HG02588 (cell line): ENCODE measurements around the gene ESYT2.
"Not testable (repeated sequence)": the region's sequence is repeated elsewhere in the genome, so short reads cannot be mapped to it uniquely, and the experiment has no call there.

Experiments
- ATAC-seq: cut with Tn5 transposase; IDR thresholded peaks from one replicate; pipeline ENCODE4 v1.9.1; 2021; ENCODE audit warnings: mild to moderate bottlenecking, moderate library complexity; ENCODE audit not compliant: unreplicated experiment

Gene ESYT2

GRCh38 chr7:158829342-158830210 lies at the start of gene ESYT2:
Gene ESYT2, minus strand, starts transcription at chr7:158829509. Its CDS starts 91 bp downstream, at chr7:158829418.
- peak; percentile 81 for ATAC-seq

DNA sequence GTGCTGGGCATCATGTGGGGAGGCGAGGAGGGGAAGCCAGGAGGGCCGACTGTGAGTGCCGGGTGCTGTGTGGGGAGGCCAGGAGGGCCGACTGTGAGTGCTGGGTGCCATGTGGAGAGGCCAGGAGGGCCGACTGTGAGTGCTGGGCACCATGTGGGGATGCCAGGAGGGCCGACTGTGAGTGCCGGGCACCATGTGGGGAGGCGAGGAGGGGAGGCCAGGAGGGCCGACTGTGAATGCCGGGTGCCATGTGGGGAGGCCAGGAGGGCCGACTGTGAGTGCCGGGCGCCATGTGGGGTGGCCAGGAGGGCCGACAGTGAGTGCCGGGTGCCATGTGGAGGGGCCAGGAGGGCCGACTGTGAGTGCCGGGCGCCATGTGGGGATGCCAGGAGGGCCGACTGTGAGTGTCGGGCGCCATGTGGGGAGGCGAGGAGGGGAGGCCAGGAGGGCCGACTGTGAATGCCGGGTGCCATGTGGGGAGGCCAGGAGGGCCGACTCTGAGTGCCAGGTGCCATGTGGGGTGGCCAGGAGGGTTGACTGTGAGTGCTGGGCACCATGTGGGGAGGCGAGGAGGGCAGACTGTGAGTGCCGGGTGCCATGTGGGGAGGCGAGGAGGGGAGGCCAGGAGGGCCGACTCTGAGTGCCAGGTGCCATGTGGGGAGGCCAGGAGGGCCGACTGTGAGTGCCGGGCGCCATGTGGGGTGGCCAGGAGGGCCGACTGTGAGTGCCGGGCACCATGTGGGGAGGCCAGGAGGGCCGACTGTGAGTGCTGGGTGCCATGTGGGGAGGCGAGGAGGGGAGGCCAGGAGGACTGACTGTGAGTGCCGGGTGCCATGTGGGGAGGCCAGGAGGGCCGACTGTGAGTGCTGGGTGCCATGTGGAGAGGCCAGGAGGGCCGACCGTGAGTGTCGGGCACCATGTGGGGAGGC lies 49.1 kb upstream of the ESYT2 start:
- ATAC-seq, result not testable (repeated sequence)

DNA sequence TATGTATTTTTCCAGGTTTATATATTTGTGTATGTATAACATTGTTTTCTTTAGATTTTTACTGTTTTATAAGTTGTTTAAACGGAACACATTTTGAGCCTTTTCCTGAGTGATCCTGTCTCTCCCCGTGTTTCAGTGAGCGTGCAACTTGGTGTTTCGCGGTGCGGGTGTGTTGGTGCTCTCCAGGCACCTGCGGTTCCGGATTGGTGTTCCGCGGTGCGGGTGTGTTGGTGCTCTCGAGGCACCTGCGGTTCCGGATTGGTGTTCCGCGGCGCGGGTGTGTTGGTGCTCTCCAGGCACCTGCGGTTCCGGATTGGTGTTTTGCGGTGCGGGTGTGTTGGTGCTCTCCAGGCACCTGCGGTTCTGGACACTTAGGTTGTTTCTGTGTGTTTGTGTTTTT lies 47.7 kb upstream of the ESYT2 start:
- no peak for ATAC-seq

- ATAC-seq, result no peak
These were observed 40.6 kb upstream of the ESYT2 start for GRCh38 chr7:158869876-158870275.

GRCh38 chr7:158868764-158869410 lies 39.6 kb upstream of the ESYT2 start:
- no peak for ATAC-seq

GRCh38 chr7:158867214-158867984 lies 38.1 kb upstream of the ESYT2 start:
- no peak for ATAC-seq

DNA sequence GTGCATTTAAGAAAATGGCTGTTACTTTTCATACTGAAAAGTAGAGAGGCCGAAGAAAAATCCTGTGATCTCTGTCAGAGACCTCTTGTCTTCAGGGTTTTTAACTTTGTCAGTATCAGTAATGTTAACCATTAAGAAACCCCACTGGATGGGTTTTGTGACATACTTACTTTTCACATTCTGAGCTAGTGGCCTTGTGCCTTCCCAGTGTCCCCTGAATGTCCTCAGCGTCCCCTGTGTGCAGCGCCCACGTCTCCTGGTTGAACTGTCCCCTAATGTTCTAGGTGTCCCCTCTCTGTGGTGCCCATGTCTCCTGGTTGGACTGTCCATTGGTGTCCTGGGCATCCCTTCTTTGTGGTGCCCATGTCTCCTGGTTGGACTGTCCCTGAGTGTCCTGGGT lies 36.7 kb upstream of the ESYT2 start:
- no peak for ATAC-seq

DNA sequence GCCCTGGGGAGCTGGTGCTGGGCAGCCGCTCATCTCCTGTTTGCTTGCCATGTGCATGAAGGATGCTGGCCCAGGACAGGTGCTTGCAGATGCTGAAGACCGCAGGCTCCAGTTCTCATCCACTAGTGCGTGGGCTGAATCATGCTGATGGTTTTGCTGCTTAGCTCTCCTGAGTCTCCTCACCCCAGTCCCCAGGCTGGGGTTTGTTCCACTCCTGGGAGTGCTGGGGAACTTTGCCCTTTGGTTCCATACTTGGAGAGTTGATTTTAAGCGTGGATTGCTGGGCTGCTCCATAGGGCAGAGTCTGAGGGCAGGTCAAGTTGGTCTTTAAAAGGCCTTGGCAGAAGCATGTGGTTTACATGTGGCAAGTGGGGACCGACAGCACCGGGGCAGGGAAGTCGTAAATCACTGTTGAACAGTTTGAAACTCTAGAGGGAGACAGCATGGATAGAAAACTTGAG lies 36.2 kb upstream of the ESYT2 start:
- no peak for ATAC-seq

DNA sequence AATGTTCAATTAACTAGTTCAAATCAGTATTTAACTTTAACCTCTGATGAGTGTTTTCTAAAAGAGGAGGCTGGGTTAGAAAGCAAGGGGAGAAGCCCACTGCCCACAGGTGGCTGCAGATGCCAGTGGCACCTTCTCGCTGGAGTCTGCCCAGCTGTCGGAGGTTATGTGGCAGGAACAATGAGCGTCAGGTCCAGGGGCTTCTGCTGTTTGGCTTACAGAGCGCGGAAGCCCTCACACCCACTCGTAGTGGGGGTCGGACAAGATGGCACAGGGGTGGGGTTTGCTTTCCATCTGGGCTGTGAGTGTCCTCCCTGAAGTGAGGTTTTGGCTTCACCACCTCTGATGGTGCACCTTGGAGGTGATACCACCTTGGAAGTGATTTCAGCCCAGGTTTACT lies 35.5 kb upstream of the ESYT2 start:
- ATAC-seq, result no peak

DNA sequence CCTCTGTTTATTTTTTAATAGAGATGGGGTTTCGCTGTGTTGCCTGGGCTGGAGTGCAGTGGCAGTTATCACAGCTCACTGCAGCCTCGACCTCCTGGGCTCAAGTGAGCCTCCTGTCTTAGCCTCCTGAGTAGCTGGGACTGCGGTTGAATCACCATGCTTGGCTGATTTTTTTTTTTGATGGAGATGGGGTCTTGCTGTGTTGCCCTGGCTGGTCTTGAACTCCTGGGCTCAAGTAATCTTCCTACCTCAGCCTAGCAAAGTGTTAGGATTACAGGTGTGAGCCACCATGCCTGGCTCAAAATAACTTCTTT lies 35.2 kb upstream of the ESYT2 start:
- ATAC-seq, result no peak

DNA sequence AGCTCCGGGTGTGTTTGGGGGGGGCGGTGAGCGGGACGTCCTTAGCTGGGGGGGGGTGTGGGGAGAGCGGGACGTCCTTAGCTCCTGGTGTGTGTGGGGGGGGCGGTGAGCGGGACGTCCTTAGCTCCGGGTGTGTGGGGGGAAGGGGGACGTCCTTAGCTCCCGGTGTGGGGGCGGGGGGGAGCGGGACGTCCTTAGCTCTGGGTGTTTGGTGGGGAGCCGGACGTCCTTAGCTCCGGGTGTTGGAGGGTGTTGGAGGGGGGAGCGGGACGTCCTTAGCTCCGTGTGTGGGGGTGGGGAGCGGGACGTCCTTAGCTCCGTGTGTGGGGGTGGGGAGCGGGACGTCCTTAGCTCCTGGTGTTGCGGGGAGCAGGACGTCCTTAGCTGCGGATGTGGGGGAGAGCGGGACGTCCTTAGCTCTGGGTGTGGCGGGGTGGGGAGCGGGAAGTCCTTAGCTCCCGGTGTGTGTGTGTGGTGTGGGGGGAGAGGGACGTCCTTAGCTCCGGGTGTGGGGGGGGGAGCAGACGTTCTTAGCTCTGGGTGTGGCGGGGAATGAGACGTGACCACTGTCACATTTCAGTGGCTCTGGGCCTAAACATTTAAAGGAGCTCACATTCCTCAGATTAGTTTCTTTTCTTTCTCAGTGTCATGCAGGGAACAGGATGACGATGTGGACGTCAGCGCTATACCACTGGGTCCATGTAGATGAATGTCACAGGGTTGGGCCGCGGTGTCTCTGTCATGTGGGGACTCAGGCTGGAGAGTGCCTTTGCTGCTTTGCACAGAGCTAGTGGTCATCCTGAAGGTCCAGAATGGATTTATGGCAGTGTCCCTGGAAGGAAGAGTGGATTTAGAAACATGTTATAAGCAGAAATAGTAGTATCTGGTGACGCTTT lies 34.5 kb upstream of the ESYT2 start:
- peak; percentile 47 for ATAC-seq

- ATAC-seq, result peak; percentile 40
These were observed 33.8 kb upstream of the ESYT2 start for GRCh38 chr7:158862985-158863610.

DNA sequence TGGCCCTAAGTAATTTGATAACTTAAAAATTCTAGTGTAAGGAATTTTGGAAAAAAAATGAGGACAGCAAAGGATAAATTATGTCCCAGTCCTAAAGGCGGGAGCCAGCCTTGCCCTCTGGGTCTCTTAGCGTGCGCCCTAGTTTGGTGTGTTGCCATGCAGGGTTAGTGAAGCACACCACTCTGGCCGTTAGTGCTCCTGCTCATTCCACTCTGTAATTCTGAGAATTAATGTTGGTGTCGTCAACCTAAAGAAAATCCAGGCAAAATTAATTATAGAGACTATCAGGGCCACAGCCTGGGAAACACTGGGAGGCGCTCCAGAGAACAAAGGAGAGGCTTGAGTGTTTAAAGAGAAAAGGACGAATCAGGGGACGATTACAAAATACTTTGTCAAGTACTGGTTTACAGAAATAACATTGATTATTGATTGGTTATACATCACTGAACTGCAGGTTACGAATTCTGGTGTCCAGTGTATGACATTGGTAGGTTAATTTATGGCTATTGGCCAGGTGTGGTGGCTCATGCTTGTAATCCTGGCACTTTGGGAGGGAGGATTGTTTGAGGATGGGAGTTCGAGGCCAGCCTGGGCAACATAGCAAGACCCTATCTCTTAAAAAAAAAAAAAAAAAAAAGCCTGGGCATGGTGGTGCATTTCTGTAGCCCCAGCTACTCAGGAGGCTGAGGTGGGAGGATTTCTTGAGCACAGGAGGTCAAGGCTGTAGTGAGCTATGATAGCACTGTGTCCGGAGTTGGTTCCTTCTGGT lies 32.8 kb upstream of the ESYT2 start:
- ATAC-seq, result no peak

- ATAC-seq, result no peak
These were observed 31.9 kb upstream of the ESYT2 start for GRCh38 chr7:158861004-158861787.

GRCh38 chr7:158860394-158860793 lies 31.1 kb upstream of the ESYT2 start:
- ATAC-seq, result no peak

DNA sequence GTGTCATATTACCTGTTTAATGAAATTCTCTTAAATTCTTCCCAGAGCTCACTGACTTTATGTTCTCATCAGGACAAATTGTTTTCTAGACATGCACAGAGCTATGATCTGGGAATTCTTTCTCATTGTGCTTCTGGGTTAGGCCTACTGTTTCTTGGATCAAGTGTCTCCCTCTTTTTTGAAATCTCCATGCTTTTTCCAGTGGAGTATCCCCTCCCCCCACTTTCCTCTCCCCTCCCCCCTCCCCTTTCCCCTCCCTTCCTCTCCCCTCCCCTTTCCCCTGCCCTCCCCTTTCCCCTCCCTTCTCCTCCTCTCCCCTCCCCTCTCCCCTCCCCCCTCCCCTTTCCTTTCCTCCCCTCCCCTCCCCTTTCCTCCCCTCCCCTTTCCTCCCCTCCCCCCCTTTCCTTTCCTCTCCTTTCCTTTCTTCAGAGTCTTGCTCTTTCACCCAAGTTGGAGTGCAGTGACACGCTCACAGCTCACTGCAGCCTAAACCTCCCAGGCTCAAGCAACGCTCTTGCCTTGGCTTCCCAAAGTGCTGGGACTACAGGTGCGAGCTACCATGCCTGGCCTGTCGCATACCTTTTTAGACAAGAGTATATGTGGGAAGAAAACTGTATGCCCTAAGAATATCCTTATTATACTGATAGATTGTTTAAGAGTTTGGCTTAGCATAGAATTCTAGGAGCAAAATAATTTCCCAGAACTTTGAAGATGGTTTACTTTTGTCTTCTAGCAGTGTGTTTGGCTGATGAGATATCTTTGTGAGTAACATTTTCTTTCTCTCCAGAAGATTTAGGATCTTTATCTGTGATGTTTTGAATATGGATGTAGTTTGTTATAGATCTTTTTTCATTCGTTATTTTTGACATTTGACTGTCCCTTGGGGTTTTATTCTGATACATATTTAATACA lies 29.5 kb upstream of the ESYT2 start:
- no peak for ATAC-seq
